GM23338 (cell line): ENCODE measurements around the gene RPE. TPM values are rescaled to one million over a fixed set of nuclear protein-coding genes. Genes with fewer than 3 reads are reported as not detected.

Source experiments
- ATAC-seq: fragments of 200-7000 bp; cut with Tn5 transposase; 3 replicates; pipeline ENCODE4 v1.9.1; 2020
- DNase-seq: peaks from one replicate; pipeline ENCODE4 v3.0.0-alpha.2; 2015; ENCODE audit warnings: low spot score
- H2AFZ ChIP-seq: fragments of 200-600 bp; sonication (generic); 2 replicates; pipeline ENCODE4 v1.8.0; 2016; ENCODE audit warnings: antibody characterized with exemption, mild to moderate bottlenecking, moderate library complexity
- H3F3A ChIP-seq: fragments of 200-600 bp; sonication (generic); replicated peaks from 2 replicates; pipeline ENCODE4 v1.8.0; 2017; ENCODE audit warnings: antibody characterized with exemption, mixed run types, low read depth
- H3K27ac ChIP-seq: fragments of 200-600 bp; sonication (generic); 2 replicates; pipeline ENCODE4 v1.6.1; 2016; ENCODE audit warnings: low read depth
- H3K27me3 ChIP-seq: fragments of 200-600 bp; sonication (generic); 2 replicates; pipeline ENCODE4 v1.8.0; 2016; ENCODE audit warnings: mild to moderate bottlenecking, mixed run types, moderate library complexity; ENCODE audit not compliant: insufficient read depth
- H3K36me3 ChIP-seq: fragments of 200-600 bp; sonication (generic); 2 replicates; pipeline ENCODE4 v1.8.0; 2016; ENCODE audit warnings: mild to moderate bottlenecking; ENCODE audit not compliant: insufficient read depth
- H3K4me1 ChIP-seq: fragments of 200-600 bp; sonication (generic); 2 replicates; pipeline ENCODE4 v1.8.0; 2016; ENCODE audit warnings: mild to moderate bottlenecking, moderate library complexity; ENCODE audit not compliant: insufficient read depth
- H3K4me2 ChIP-seq: fragments of 200-600 bp; sonication (generic); 2 replicates; pipeline ENCODE4 v1.7.1; 2017; ENCODE audit warnings: mixed run types
- H3K4me3 ChIP-seq: fragments of 200-600 bp; sonication (generic); 2 replicates; pipeline ENCODE4 v1.6.1; 2016; ENCODE audit warnings: mixed run types
- H3K79me2 ChIP-seq: fragments of 200-600 bp; sonication (generic); replicated peaks from 2 replicates; pipeline ENCODE4 v1.8.0; 2017; ENCODE audit warnings: mild to moderate bottlenecking; ENCODE audit not compliant: insufficient read depth
- H3K9me2 ChIP-seq: fragments of 200-600 bp; sonication (generic); 2 replicates; pipeline ENCODE4 v1.8.0; 2017; ENCODE audit not compliant: insufficient read depth
- H4K20me1 ChIP-seq: fragments of 200-600 bp; sonication (generic); replicated peaks from 2 replicates; pipeline ENCODE4 v1.8.0; 2017; ENCODE audit warnings: mild to moderate bottlenecking; ENCODE audit not compliant: insufficient read depth
- H3K27ac Mint-ChIP-seq: 2 replicates; pipeline ENCODE4 v1.8.0; 2020; ENCODE audit warnings: inconsistent platforms, mild to moderate bottlenecking, moderate library complexity, mixed read lengths
- H3K27me3 Mint-ChIP-seq: 3 replicates; pipeline ENCODE4 v1.8.0; 2022; ENCODE audit warnings: low read depth, mild to moderate bottlenecking, moderate library complexity, mixed read lengths, inconsistent platforms; ENCODE audit not compliant: insufficient read depth, poor library complexity
- H3K36me3 Mint-ChIP-seq: 3 replicates; pipeline ENCODE4 v1.8.0; 2021; ENCODE audit warnings: low read depth, mild to moderate bottlenecking, inconsistent platforms, moderate library complexity, mixed read lengths
- H3K4me1 Mint-ChIP-seq: 3 replicates; pipeline ENCODE4 v1.8.0; 2020; ENCODE audit warnings: mild to moderate bottlenecking, inconsistent platforms, mixed read lengths
- H3K4me3 Mint-ChIP-seq: 3 replicates; pipeline ENCODE4 v1.8.0; 2021; ENCODE audit warnings: moderate library complexity, mild to moderate bottlenecking, inconsistent platforms, mixed read lengths
- H3K9me3 Mint-ChIP-seq: 3 replicates; pipeline ENCODE4 v1.8.0; 2020; ENCODE audit warnings: moderate library complexity, mild to moderate bottlenecking, inconsistent platforms, mixed read lengths
- CREB1 ChIP-seq: fragments of 250-450 bp; sonication (Bioruptor Pico); IDR thresholded peaks from 2 replicates; pipeline ENCODE4 v1.5.0; 2020; ENCODE audit warnings: low read depth, mild to moderate bottlenecking, moderate library complexity
- EZH2 ChIP-seq: fragments of 200-600 bp; sonication (generic); IDR thresholded peaks from one replicate; pipeline ENCODE4 v1.8.0; 2017; ENCODE audit warnings: antibody characterized with exemption, mild to moderate bottlenecking, low read depth; ENCODE audit not compliant: unreplicated experiment
- EZH2phosphoT487 ChIP-seq: fragments of 200-600 bp; sonication (generic); IDR thresholded peaks from one replicate; pipeline ENCODE4 v1.8.1; 2018; ENCODE audit warnings: antibody characterized with exemption; ENCODE audit not compliant: unreplicated experiment
- NANOG ChIP-seq: IDR thresholded peaks from 2 replicates; pipeline ENCODE4 v1.6.1; 2016; ENCODE audit warnings: antibody characterized with exemption, borderline replicate concordance
- POLR2AphosphoS5 ChIP-seq: IDR thresholded peaks from 2 replicates; pipeline ENCODE4 v1.6.1; 2016; ENCODE audit warnings: antibody characterized with exemption, low read depth
- STAT1 ChIP-seq: IDR thresholded peaks from one replicate; pipeline ENCODE4 v1.6.1; 2016; ENCODE audit warnings: antibody characterized with exemption; ENCODE audit not compliant: unreplicated experiment
- ZNF114 ChIP-seq: fragments of 250-450 bp; sonication (Bioruptor Pico); IDR thresholded peaks from 2 replicates; pipeline ENCODE4 v1.5.0; 2020; ENCODE audit warnings: mild to moderate bottlenecking, moderate library complexity
- ZNF331 ChIP-seq: fragments of 250-450 bp; sonication (Bioruptor Pico); IDR thresholded peaks from 2 replicates; pipeline ENCODE4 v1.5.0; 2020; ENCODE audit warnings: low read depth, mild to moderate bottlenecking, moderate library complexity
- polyA plus RNA-seq: library from polyadenylated mRNA; unstranded; fragments of >200 nt; fragmentation: Nextera tagmentation; extraction: Ambion mirVana; gene quantifications from 2 replicates; pipeline ENCODE4 v1.2.1, GENCODE V29; 2016
- total RNA-seq: library from RNA; depleted of rRNA; stranded (reverse); fragments of >200 nt; shearing (Covaris generic); gene quantifications from 2 replicates; pipeline ENCODE4 v1.2.3, GENCODE V29; 2014
- TF ChIP-seq, protein P1 (sequence below): IDR thresholded peaks from 2 replicates; pipeline ENCODE4 v1.6.1; 2016; ENCODE audit warnings: antibody characterized with exemption
- TF ChIP-seq, protein P2 (sequence below), 2 experiments: fragments of 200-600 bp in 1 of 2; sonication (generic) in 1 of 2; conservative IDR thresholded peaks; 2 replicates each; pipeline versions ENCODE4 v1.5.1 to v1.6.1; 2016 to 2017; ENCODE audit warnings: antibody characterized with exemption in 2 of 2, low read depth in 2 of 2, mild to moderate bottlenecking in 2 of 2, moderate library complexity in 1 of 2
- TF ChIP-seq, protein P3 (sequence below): IDR thresholded peaks from one replicate; pipeline ENCODE4 v1.6.1; 2018; ENCODE audit warnings: antibody characterized with exemption; ENCODE audit not compliant: unreplicated experiment
- TF ChIP-seq, protein P4 (sequence below): fragments of 250-450 bp; sonication (Bioruptor Pico); IDR thresholded peaks from 2 replicates; pipeline ENCODE4 v1.5.0; 2020; ENCODE audit warnings: mild to moderate bottlenecking, moderate library complexity

The RPE gene
- total and polyA plus RNA-seq, 2 experiments from 2014 or later: 43.1 to 79.1 TPM

- TF ChIP-seq NANOG (no peak), STAT1 (no peak), EZH2 (no peak), ZNF114 (CRISPR knock-in tag) (no peak), EZH2phosphoT487 (no peak)
- TF ChIP-seq, protein P1, sequence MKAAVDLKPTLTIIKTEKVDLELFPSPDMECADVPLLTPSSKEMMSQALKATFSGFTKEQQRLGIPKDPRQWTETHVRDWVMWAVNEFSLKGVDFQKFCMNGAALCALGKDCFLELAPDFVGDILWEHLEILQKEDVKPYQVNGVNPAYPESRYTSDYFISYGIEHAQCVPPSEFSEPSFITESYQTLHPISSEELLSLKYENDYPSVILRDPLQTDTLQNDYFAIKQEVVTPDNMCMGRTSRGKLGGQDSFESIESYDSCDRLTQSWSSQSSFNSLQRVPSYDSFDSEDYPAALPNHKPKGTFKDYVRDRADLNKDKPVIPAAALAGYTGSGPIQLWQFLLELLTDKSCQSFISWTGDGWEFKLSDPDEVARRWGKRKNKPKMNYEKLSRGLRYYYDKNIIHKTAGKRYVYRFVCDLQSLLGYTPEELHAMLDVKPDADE: no peak
Measured at GRCh38 chr2:210022824-210023223, 20.4 kb downstream of the RPE start (continued).

GRCh38 chr2:210027608-210028007, 25.2 kb downstream of the RPE start:
- H3K36me3 ChIP-seq: no peaks in the 10 kb centered on the region
- TF ChIP-seq, protein P2, sequence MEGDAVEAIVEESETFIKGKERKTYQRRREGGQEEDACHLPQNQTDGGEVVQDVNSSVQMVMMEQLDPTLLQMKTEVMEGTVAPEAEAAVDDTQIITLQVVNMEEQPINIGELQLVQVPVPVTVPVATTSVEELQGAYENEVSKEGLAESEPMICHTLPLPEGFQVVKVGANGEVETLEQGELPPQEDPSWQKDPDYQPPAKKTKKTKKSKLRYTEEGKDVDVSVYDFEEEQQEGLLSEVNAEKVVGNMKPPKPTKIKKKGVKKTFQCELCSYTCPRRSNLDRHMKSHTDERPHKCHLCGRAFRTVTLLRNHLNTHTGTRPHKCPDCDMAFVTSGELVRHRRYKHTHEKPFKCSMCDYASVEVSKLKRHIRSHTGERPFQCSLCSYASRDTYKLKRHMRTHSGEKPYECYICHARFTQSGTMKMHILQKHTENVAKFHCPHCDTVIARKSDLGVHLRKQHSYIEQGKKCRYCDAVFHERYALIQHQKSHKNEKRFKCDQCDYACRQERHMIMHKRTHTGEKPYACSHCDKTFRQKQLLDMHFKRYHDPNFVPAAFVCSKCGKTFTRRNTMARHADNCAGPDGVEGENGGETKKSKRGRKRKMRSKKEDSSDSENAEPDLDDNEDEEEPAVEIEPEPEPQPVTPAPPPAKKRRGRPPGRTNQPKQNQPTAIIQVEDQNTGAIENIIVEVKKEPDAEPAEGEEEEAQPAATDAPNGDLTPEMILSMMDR (conservative IDR thresholded peaks at IDR 0.05; ENCODE audit: low read depth in 2 of 2): no peak
- no peak for TF ChIP-seq EZH2
- TF ChIP-seq, protein P1: no peak
- TF ChIP-seq, protein P3, sequence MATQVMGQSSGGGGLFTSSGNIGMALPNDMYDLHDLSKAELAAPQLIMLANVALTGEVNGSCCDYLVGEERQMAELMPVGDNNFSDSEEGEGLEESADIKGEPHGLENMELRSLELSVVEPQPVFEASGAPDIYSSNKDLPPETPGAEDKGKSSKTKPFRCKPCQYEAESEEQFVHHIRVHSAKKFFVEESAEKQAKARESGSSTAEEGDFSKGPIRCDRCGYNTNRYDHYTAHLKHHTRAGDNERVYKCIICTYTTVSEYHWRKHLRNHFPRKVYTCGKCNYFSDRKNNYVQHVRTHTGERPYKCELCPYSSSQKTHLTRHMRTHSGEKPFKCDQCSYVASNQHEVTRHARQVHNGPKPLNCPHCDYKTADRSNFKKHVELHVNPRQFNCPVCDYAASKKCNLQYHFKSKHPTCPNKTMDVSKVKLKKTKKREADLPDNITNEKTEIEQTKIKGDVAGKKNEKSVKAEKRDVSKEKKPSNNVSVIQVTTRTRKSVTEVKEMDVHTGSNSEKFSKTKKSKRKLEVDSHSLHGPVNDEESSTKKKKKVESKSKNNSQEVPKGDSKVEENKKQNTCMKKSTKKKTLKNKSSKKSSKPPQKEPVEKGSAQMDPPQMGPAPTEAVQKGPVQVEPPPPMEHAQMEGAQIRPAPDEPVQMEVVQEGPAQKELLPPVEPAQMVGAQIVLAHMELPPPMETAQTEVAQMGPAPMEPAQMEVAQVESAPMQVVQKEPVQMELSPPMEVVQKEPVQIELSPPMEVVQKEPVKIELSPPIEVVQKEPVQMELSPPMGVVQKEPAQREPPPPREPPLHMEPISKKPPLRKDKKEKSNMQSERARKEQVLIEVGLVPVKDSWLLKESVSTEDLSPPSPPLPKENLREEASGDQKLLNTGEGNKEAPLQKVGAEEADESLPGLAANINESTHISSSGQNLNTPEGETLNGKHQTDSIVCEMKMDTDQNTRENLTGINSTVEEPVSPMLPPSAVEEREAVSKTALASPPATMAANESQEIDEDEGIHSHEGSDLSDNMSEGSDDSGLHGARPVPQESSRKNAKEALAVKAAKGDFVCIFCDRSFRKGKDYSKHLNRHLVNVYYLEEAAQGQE: no peak
- no peak for TF ChIP-seq POLR2AphosphoS5
- TF ChIP-seq, protein P4, sequence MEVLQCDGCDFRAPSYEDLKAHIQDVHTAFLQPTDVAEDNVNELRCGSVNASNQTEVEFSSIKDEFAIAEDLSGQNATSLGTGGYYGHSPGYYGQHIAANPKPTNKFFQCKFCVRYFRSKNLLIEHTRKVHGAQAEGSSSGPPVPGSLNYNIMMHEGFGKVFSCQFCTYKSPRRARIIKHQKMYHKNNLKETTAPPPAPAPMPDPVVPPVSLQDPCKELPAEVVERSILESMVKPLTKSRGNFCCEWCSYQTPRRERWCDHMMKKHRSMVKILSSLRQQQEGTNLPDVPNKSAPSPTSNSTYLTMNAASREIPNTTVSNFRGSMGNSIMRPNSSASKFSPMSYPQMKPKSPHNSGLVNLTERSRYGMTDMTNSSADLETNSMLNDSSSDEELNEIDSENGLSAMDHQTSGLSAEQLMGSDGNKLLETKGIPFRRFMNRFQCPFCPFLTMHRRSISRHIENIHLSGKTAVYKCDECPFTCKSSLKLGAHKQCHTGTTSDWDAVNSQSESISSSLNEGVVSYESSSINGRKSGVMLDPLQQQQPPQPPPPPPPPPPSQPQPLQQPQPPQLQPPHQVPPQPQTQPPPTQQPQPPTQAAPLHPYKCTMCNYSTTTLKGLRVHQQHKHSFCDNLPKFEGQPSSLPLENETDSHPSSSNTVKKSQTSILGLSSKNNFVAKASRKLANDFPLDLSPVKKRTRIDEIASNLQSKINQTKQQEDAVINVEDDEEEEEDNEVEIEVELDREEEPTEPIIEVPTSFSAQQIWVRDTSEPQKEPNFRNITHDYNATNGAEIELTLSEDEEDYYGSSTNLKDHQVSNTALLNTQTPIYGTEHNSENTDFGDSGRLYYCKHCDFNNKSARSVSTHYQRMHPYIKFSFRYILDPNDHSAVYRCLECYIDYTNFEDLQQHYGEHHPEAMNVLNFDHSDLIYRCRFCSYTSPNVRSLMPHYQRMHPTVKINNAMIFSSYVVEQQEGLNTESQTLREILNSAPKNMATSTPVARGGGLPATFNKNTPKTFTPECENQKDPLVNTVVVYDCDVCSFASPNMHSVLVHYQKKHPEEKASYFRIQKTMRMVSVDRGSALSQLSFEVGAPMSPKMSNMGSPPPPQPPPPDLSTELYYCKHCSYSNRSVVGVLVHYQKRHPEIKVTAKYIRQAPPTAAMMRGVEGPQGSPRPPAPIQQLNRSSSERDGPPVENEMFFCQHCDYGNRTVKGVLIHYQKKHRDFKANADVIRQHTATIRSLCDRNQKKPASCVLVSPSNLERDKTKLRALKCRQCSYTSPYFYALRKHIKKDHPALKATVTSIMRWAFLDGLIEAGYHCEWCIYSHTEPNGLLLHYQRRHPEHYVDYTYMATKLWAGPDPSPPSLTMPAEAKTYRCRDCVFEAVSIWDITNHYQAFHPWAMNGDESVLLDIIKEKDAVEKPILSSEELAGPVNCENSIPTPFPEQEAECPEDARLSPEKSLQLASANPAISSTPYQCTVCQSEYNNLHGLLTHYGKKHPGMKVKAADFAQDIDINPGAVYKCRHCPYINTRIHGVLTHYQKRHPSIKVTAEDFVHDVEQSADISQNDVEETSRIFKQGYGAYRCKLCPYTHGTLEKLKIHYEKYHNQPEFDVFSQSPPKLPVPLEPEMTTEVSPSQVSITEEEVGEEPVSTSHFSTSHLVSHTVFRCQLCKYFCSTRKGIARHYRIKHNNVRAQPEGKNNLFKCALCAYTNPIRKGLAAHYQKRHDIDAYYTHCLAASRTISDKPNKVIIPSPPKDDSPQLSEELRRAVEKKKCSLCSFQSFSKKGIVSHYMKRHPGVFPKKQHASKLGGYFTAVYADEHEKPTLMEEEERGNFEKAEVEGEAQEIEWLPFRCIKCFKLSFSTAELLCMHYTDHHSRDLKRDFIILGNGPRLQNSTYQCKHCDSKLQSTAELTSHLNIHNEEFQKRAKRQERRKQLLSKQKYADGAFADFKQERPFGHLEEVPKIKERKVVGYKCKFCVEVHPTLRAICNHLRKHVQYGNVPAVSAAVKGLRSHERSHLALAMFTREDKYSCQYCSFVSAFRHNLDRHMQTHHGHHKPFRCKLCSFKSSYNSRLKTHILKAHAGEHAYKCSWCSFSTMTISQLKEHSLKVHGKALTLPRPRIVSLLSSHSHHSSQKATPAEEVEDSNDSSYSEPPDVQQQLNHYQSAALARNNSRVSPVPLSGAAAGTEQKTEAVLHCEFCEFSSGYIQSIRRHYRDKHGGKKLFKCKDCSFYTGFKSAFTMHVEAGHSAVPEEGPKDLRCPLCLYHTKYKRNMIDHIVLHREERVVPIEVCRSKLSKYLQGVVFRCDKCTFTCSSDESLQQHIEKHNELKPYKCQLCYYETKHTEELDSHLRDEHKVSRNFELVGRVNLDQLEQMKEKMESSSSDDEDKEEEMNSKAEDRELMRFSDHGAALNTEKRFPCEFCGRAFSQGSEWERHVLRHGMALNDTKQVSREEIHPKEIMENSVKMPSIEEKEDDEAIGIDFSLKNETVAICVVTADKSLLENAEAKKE (CRISPR knock-in tag): no peak
- no peak for TF ChIP-seq ZNF331
- TF ChIP-seq ZNF114 (CRISPR knock-in tag): no peak
- no peak for TF ChIP-seq CREB1 (CRISPR knock-in tag)

More at GRCh38 chr2:210027608-210028007, 25.2 kb downstream of the RPE start:
- no peaks in the 10 kb centered on the region for H3K79me2 ChIP-seq
- no peak for DNase-seq
- H3K27me3 Mint-ChIP-seq: no peaks in the 10 kb centered on the region
- no peaks in the 10 kb centered on the region for H3K9me3 Mint-ChIP-seq
- no peak overlapping the region for H3K4me2 ChIP-seq
- H3K27ac Mint-ChIP-seq: no peak overlapping the region
- no peaks in the 10 kb centered on the region; the same call in 1 of the 2 replicates for H4K20me1 ChIP-seq
- no peak overlapping the region for H3K4me3 Mint-ChIP-seq
- H3K4me3 ChIP-seq: no peak overlapping the region
- no peaks in the 10 kb centered on the region for H3F3A ChIP-seq
- no peak overlapping the region for H3K27ac ChIP-seq
- no peaks in the 10 kb centered on the region for H3K27me3 ChIP-seq
- peaks cover 37% of the 10 kb centered on the region; the same call in 2 of the 3 replicates for H3K36me3 Mint-ChIP-seq
- H2AFZ ChIP-seq: no peak overlapping the region
- no peaks in the 10 kb centered on the region for H3K4me1 Mint-ChIP-seq
- H3K4me1 ChIP-seq: no peaks in the 10 kb centered on the region
- no peak for ATAC-seq
- no peaks in the 10 kb centered on the region for H3K9me2 ChIP-seq
